ENCODE data around the gene GALNT10.

- TF ChIP-seq BHLHE40 (IDR thresholded peaks at IDR 0.05; ENCODE audit: borderline replicate concordance) = no peak
- no peak for TF ChIP-seq SUZ12 (IDR thresholded peaks at IDR 0.05)
- no peak for TF ChIP-seq TARDBP (IDR thresholded peaks at IDR 0.05)
- no peak for TF ChIP-seq ELF4 (IDR thresholded peaks at IDR 0.05)
- TF ChIP-seq SP1 (IDR thresholded peaks at IDR 0.05) = no peak
- TF ChIP-seq ZNF384 (IDR thresholded peaks at IDR 0.05) = no peak
- TF ChIP-seq FOXA1 (IDR thresholded peaks at IDR 0.05) = no peak
- TF ChIP-seq ARNT (IDR thresholded peaks at IDR 0.05) = no peak
- no peak for TF ChIP-seq CTBP1 (IDR thresholded peaks at IDR 0.05; ENCODE audit: borderline replicate concordance)
- TF ChIP-seq LEF1 (IDR thresholded peaks at IDR 0.05; ENCODE audit: borderline replicate concordance) = no peak
- no peak for TF ChIP-seq HDGF (IDR thresholded peaks at IDR 0.05; ENCODE audit: borderline replicate concordance)
Measured at GRCh38 chr5:154388842-154389241, 198.3 kb downstream of the GALNT10 start.
